Stimulated activated CD8-positive, alpha-beta memory T cell treated with anti-CD3 and anti-CD28 coated beads, Interleukin-7, amount 100 ng/mL, for 48 hours (primary cell): ENCODE results near the gene GPR37L1.

Experiments
- DNase-seq, 2 donors: peaks; one replicate each; pipeline ENCODE4 v3.0.0-alpha.2; 2020; ENCODE audit warnings: low read depth in 1 of 2; ENCODE audit errors: extremely low read depth in 1 of 2

Gene GPR37L1

GRCh38 chr1:202122639-202123335 lies at the start of gene GPR37L1:
Gene GPR37L1, plus strand, starts transcription at chr1:202122917. Its CDS starts 47 bp downstream, at chr1:202122964.
- no peak for DNase-seq

- no peak for DNase-seq
Measured at GRCh38 chr1:202073206-202073605, 49.5 kb upstream of the GPR37L1 start.

- DNase-seq, result no peak
Measured at GRCh38 chr1:202074985-202075384, 47.7 kb upstream of the GPR37L1 start.

- no peak for DNase-seq
Measured at GRCh38 chr1:202075389-202075788, 47.3 kb upstream of the GPR37L1 start.

- no peak for DNase-seq
Measured at GRCh38 chr1:202076050-202076511, 46.6 kb upstream of the GPR37L1 start.

- no peak for DNase-seq
Measured at GRCh38 chr1:202078241-202078640, 44.5 kb upstream of the GPR37L1 start.

GRCh38 chr1:202081992-202082391 lies 40.7 kb upstream of the GPR37L1 start:
- no peak for DNase-seq

- DNase-seq, result no peak
Measured at GRCh38 chr1:202084791-202085681, 37.7 kb upstream of the GPR37L1 start.

GRCh38 chr1:202085682-202086373 lies 36.9 kb upstream of the GPR37L1 start:
- DNase-seq, result no peak

- DNase-seq, result no peak
Measured at GRCh38 chr1:202086579-202087350, 36.0 kb upstream of the GPR37L1 start.

GRCh38 chr1:202088206-202088605 lies 34.5 kb upstream of the GPR37L1 start:
- DNase-seq, result no peak

GRCh38 chr1:202090994-202091393 lies 31.7 kb upstream of the GPR37L1 start:
- no peak for DNase-seq

GRCh38 chr1:202093858-202094257 lies 28.9 kb upstream of the GPR37L1 start:
- no peak for DNase-seq

- DNase-seq, result no peak
Measured at GRCh38 chr1:202101184-202101583, 21.5 kb upstream of the GPR37L1 start.

GRCh38 chr1:202104073-202104472 lies 18.6 kb upstream of the GPR37L1 start:
- no peak for DNase-seq

- DNase-seq, result no peak
Measured at GRCh38 chr1:202105571-202106339, 17.0 kb upstream of the GPR37L1 start.

- DNase-seq, result no peak
Measured at GRCh38 chr1:202106340-202107254, 16.1 kb upstream of the GPR37L1 start.

GRCh38 chr1:202107321-202107761 lies 15.4 kb upstream of the GPR37L1 start:
- DNase-seq, result no peak
